Common myeloid progenitor, CD34-positive (primary cell): ENCODE data around the gene HERC4.
"Not testable (repeated sequence)": the region's sequence is repeated elsewhere in the genome, so short reads cannot be mapped to it uniquely, and the experiment has no call there.

Source experiments
- CTCF ChIA-PET: fragments of 350-600 bp; sonication (Branson Sonifier 250); formaldehyde crosslinking; loops from one replicate; lab custom pipeline; 2021; ENCODE audit warnings: antibody characterized with exemption; lab: Charles Lee
- POLR2A ChIA-PET: fragments of 350-600 bp; sonication (Branson Sonifier 250); formaldehyde crosslinking; loops from one replicate; lab custom pipeline; 2021; ENCODE audit warnings: antibody characterized with exemption; lab: Charles Lee
- DNase-seq, 3 donors: peaks; one replicate each; pipeline versions ENCODE4 v3.0.0 to v3.0.0-alpha.2; 2013
- H3K27ac ChIP-seq, 2 experiments: 1 replicate in 1 of 2; 2 replicates in 1 of 2; pipeline ENCODE4 v1.7.0; 2013; ENCODE audit warnings: inconsistent platforms in 2 of 2, low read length in 2 of 2, mild to moderate bottlenecking in 2 of 2, low read depth in 1 of 2, moderate library complexity in 1 of 2; ENCODE audit not compliant: severe bottlenecking in 2 of 2, insufficient read depth in 1 of 2, poor library complexity in 1 of 2
- H3K27me3 ChIP-seq, 5 experiments: replicated peaks in 2 of 5; 1 replicate in 3 of 5; 2 replicates in 2 of 5; pipeline versions ENCODE4 v1.6.1 to v1.7.0; 2013; ENCODE audit warnings: low read length in 4 of 5, mild to moderate bottlenecking in 2 of 5, moderate library complexity in 2 of 5, inconsistent platforms in 1 of 5; ENCODE audit not compliant: insufficient read depth in 5 of 5, control insufficient read depth in 4 of 5
- H3K36me3 ChIP-seq, 4 experiments: 1 replicate in 2 of 4; 2 replicates in 2 of 4; pipeline versions ENCODE4 v1.6.1 to v1.7.0; 2013; ENCODE audit warnings: low read length in 3 of 4, control low read depth in 1 of 4, mild to moderate bottlenecking in 1 of 4; ENCODE audit not compliant: control insufficient read depth in 4 of 4, insufficient read depth in 4 of 4
- H3K4me1 ChIP-seq, 4 experiments: 1 replicate in 3 of 4; 2 replicates in 1 of 4; pipeline versions ENCODE4 v1.6.1 to v1.7.1; 2013; ENCODE audit warnings: low read length in 3 of 4, mild to moderate bottlenecking in 3 of 4, control low read depth in 1 of 4, inconsistent platforms in 1 of 4, moderate library complexity in 1 of 4; ENCODE audit not compliant: control insufficient read depth in 4 of 4, insufficient read depth in 4 of 4; ENCODE audit errors: control extremely low read depth in 1 of 4
- H3K4me3 ChIP-seq, 7 experiments: 1 replicate in 4 of 7; 2 replicates in 3 of 7; pipeline versions ENCODE4 v1.5.1 to v1.7.0; 2013; ENCODE audit warnings: mild to moderate bottlenecking in 7 of 7, low read length in 6 of 7, moderate library complexity in 6 of 7, inconsistent platforms in 2 of 7, low read depth in 2 of 7, control low read depth in 1 of 7; ENCODE audit not compliant: insufficient read depth in 4 of 7, control insufficient read depth in 1 of 7; ENCODE audit errors: extremely low read depth in 1 of 7
- H3K9me3 ChIP-seq, 5 experiments: 1 replicate in 4 of 5; 2 replicates in 1 of 5; pipeline versions ENCODE4 v1.6.1 to v1.7.1; 2013; ENCODE audit warnings: low read length in 4 of 5, mild to moderate bottlenecking in 2 of 5, inconsistent platforms in 1 of 5, low read depth in 1 of 5, moderate library complexity in 1 of 5; ENCODE audit not compliant: control insufficient read depth in 4 of 5, insufficient read depth in 2 of 5; ENCODE audit errors: control extremely low read depth in 1 of 5
- WGBS: methylation state at CpG from one replicate; pipeline ENCODE4 v1.1.5; 2013; ENCODE audit not compliant: insufficient coverage; 5-methylcytosine and 5-hydroxymethylcytosine counted together

Gene HERC4

DNA sequence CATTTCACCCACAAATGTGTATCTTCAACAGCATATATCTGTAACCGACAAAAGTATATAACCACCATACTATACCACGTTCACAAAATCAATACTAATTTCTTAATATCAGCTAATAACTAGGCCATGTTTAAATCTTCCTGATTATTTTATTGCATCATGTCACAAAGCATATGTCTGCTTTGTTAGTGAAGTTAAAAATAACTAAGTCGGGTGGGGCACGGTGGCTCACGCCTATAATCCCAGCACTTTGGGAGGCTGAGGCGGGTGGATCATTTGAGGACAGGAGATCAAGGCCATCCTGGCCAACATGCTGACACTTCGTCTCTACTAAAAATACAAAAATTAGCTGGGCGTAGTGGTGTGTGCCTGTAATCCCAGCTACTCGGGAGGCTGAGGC is 47.7 kb downstream of the HERC4 start:
- 100% methylated on average over 4 of the region's 9 CpGs for WGBS
- Histone ChIP-seq H3K4me1 (no peaks in the 10 kb centered on the region), H3K27me3 (no peaks in the 10 kb centered on the region), H3K36me3 (peaks cover 5 to 37% (median 13%) of the 10 kb centered on the region in 4 experiments), H3K4me3 (no peak overlapping the region), H3K27ac (no peak overlapping the region), H3K9me3 (peaks cover 0 to 5% (median 0%) of the 10 kb centered on the region in 5 experiments)
- POLR2A ChIA-PET: no interaction called here
- CTCF ChIA-PET: interaction anchor here (1.0 kb wide), 1 partner anchor 11 kb away, joined by 3 read pairs; no protein-coding TSS in a partner anchor
- DNase-seq: no peak

DNA sequence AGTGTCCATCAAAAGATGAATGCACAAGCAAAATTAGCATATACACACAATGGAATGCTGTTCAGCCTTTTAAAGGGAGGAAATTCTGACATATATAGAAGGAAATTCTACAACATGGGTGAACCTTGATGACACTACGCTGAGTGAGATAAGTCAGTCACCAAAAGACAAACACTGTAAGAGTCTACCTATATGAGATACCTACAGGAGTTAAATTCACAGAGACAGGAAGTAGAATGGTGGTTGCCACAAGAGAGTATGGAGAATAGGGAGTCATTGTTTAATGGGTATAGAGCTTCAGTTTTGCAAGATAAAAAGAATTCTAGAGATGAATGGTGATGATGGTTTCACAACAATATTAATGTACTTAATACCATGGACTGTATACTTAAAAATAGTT is 51.8 kb downstream of the HERC4 start:
- H3K27me3 ChIP-seq: no peaks in the 10 kb centered on the region
- H3K27ac ChIP-seq: no peak overlapping the region
- ChIA-PET POLR2A (no interaction called here), CTCF (no interaction called here)
- H3K9me3 ChIP-seq: peaks cover 0 to 10% (median 6%) of the 10 kb centered on the region in 5 experiments
- H3K36me3 ChIP-seq: peaks cover 17 to 52% (median 25%) of the 10 kb centered on the region in 4 experiments
- H3K4me1 ChIP-seq: no peaks in the 10 kb centered on the region
- H3K4me3 ChIP-seq: no peak overlapping the region
- WGBS: no CpG with 5 or more reads among the region's 1 CpG
- no peak for DNase-seq

DNA sequence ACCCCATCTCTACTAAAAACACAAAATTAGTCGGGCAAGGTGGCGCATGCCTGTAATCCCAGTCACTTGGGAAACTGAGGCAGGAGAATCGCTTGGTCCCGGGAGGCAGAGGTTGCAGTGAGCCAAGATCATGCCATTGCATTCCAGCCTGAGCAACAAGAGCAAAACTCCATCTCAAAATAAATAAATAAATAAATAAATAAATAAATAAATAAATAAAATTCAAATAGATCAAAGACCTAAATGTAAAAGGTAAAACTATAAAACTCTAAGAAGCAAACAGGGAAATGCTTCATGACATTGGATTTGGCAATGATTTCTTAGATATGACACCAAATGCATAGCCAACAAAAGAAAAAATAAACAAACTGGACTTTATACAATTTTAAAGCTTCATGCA is 52.8 kb downstream of the HERC4 start:
- H3K4me1 ChIP-seq, H3K27me3 ChIP-seq, CTCF ChIA-PET, H3K4me3 ChIP-seq, POLR2A ChIA-PET, H3K27ac ChIP-seq, DNase-seq: not testable (repeated sequence)
- Histone ChIP-seq H3K9me3 (peaks cover 0 to 10% (median 6%) of the 10 kb centered on the region in 5 experiments), H3K36me3 (peaks cover 15 to 52% (median 25%) of the 10 kb centered on the region in 4 experiments)
- no CpG with 5 or more reads among the region's 4 CpGs for WGBS

DNA sequence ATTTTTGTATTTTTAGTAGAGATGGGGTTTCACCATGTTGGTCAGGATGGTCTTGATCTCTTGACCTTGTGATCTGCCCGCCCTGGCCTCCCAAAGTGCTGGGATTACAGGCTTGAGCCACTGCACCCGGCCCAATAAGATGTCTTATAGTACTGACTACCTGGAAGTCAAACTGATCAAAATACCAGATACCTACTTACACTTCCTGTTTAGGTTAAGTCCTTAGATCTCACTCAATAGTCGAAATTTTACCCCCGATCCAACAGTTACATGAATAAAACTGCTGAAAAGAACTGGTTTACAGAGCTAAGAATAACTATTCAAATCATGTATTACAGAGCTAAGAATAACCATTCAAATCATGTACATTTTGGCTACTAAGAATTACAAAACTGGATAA is 58.6 kb downstream of the HERC4 start:
- H3K4me1 ChIP-seq, H3K4me3 ChIP-seq, POLR2A ChIA-PET, H3K27me3 ChIP-seq, DNase-seq, H3K27ac ChIP-seq: not testable (repeated sequence)
- WGBS: 93% methylated on average over 2 of the region's 4 CpGs
- Histone ChIP-seq H3K36me3 (peaks cover 10 to 29% (median 19%) of the 10 kb centered on the region in 4 experiments), H3K9me3 (peaks cover 0 to 10% (median 5%) of the 10 kb centered on the region in 5 experiments)
- CTCF ChIA-PET: interaction anchor here (0.6 to 1.6 kb wide), 2 partner anchors 11 to 21 kb away, joined by 3 to 4 read pairs; no protein-coding TSS in a partner anchor

DNA sequence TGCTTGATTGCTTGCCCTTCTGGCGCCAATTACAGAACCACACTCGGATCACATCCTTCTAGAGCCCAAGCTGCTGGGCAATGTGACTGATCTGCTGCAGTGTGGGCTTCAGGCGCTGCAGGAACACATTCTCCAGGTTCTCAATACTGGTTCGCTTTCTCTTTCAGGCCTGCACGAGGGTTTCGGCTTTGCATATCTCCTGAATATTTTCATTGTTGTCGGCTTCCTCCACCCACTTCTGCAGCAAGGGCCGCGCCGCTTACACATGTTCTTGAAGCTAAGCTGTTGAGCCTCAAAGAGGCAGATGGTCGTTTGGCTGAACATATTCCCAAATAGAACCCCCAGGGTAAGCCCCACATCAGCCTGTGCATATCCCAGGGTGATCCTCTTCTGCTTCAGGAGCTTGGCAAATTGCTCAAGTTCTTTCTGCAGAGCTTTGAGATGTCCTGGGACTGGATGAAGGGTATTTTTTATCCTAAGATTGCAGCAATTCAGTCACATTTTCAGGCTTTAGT is 64.6 kb downstream of the HERC4 start:
- DNase-seq: no peak
- Histone ChIP-seq H3K4me3 (no peak overlapping the region), H3K9me3 (peaks cover 0 to 3% (median 0%) of the 10 kb centered on the region in 5 experiments), H3K4me1 (peaks cover 0 to 4% (median 2%) of the 10 kb centered on the region in 4 experiments), H3K27me3 (no peaks in the 10 kb centered on the region), H3K36me3 (peaks cover 15 to 35% (median 18%) of the 10 kb centered on the region in 4 experiments), H3K27ac (no peak overlapping the region)
- ChIA-PET POLR2A (no interaction called here), CTCF (no interaction called here)
- WGBS: 97% methylated on average over 11 of the region's 11 CpGs

DNA sequence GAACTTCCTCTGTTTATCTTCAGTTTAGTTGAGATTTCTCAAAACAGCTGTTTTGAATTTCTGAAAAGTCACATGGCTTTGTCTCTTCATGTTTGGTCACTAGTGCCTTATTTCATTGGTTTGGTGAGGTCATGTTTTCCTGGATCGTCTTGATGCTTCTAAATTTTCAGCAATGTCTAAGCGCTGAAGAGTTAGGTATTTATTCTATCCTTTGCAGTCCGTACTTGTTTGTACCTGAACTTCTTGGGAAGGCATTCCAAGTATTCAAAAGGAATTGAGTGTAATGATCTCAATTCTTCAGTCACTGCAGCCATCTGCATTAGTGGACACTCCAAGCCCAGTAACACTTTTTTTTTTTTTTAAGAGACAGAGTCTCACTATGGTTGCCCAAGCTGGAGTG is 67.7 kb downstream of the HERC4 start:
- H3K9me3 ChIP-seq: peaks cover 0 to 3% (median 0%) of the 10 kb centered on the region in 5 experiments
- ChIA-PET CTCF (no interaction called here), POLR2A (no interaction called here)
- WGBS: 100% methylated on average over 2 of the region's 3 CpGs
- H3K4me1 ChIP-seq: no peaks in the 10 kb centered on the region
- H3K36me3 ChIP-seq: peaks cover 15 to 41% (median 17%) of the 10 kb centered on the region in 4 experiments
- no peak for DNase-seq
- H3K27me3 ChIP-seq: no peaks in the 10 kb centered on the region
- H3K4me3 ChIP-seq: peak overlapping the region in 1 of 7 experiments; percentile 28
- H3K27ac ChIP-seq: no peak overlapping the region

DNA sequence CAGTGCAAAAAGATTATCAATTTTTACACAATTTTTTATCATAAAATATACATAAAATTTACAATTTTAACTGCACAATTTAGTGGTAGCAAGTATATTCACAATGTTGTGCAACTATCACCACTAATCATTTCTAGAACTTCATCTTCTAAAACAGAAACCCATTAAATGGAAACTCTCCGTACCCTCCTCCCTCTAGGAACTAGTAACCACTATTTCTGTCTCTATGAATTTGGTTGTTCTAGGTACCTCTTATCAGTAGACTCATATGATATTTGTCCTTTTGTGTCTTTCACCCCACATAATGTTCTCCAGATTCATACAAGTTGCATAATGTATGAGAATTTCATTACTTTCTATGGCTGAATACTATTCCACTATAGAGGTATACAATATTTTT is 73.5 kb downstream of the HERC4 start:
- Histone ChIP-seq H3K4me3 (no peak overlapping the region), H3K27me3 (no peaks in the 10 kb centered on the region), H3K36me3 (peaks cover 0 to 21% (median 5%) of the 10 kb centered on the region in 4 experiments), H3K9me3 (no peaks in the 10 kb centered on the region), H3K4me1 (no peaks in the 10 kb centered on the region), H3K27ac (no peak overlapping the region)
- no CpG with 5 or more reads among the region's 1 CpG for WGBS
- DNase-seq: no peak
- CTCF ChIA-PET: no interaction called here
- POLR2A ChIA-PET: no interaction called here
